ENCODE data around the gene MAPK11.

DNA sequence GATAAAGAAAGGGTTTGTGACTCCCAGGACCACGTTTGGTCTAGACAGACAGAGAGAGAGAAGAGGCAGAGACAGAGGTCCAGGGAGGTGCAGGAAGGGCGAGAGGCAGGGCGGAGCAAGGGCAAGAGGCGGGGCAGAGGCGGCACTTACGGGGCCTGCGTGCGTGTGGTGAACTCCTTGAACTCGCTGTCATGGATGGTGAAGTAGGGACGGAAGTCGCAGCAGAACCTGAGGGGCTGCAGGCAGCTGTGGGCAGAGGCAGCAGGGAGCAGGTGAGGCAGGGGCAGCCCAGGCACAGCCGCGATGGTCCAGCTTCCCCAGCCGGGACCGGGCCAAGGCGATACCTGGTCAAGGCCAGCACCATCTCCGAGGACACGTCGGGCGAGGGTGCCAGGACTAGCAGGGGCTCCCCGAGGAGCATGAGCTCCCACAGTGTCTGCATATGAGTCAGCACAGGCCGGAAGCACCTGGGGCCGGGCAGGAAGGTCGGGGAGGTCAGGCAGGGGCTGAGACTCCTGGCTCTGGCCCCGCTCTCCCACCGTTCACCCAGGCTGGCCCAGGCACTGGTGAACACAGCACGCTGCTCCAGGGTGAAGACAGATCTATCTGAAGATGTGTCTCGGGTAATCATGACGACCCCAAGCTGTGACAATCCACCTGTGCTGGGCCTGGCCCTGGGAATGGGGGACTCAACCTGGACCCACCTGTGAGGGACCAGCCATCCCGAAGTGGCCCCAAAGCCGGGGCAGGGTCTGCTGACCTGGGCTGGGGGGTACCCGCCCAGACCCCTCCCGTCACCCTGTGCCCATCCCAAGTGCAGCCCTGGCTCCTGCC is 44.5 kb upstream of the MAPK11 start:
- TF ChIP-seq, protein P1, sequence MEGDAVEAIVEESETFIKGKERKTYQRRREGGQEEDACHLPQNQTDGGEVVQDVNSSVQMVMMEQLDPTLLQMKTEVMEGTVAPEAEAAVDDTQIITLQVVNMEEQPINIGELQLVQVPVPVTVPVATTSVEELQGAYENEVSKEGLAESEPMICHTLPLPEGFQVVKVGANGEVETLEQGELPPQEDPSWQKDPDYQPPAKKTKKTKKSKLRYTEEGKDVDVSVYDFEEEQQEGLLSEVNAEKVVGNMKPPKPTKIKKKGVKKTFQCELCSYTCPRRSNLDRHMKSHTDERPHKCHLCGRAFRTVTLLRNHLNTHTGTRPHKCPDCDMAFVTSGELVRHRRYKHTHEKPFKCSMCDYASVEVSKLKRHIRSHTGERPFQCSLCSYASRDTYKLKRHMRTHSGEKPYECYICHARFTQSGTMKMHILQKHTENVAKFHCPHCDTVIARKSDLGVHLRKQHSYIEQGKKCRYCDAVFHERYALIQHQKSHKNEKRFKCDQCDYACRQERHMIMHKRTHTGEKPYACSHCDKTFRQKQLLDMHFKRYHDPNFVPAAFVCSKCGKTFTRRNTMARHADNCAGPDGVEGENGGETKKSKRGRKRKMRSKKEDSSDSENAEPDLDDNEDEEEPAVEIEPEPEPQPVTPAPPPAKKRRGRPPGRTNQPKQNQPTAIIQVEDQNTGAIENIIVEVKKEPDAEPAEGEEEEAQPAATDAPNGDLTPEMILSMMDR (IDR thresholded peaks at IDR 0.05) = no peak
- TF ChIP-seq POLR2A (IDR thresholded peaks at IDR 0.05) = peak in 1 of 4 donors; percentile 37

Measured in esophagus squamous epithelium (tissue), 4 donors.